Trophoblast cell (in vitro differentiated cells and primary cell): Measurements from ENCODE around the gene MAP3K4.
A peak's percentile ranks its signal among the peaks of the same experiment; 100 is the strongest.

Experiments used
- DNase-seq, 2 donors: peaks; one replicate each; pipeline ENCODE4 v3.0.0-alpha.2; 2016
- H2AFZ ChIP-seq: 2 replicates; pipeline ENCODE4 v1.6.1; 2013; ENCODE audit warnings: low read length, moderate library complexity, mild to moderate bottlenecking; ENCODE audit not compliant: insufficient read depth, poor library complexity
- H2AK5ac ChIP-seq: 2 replicates; pipeline ENCODE4 v1.6.1; 2013; ENCODE audit warnings: mild to moderate bottlenecking, low read length
- H2BK120ac ChIP-seq: 2 replicates; pipeline ENCODE4 v1.6.1; 2013; ENCODE audit warnings: low read length, mild to moderate bottlenecking, moderate library complexity; ENCODE audit not compliant: insufficient read depth, poor library complexity
- H2BK12ac ChIP-seq: 2 replicates; pipeline ENCODE4 v1.6.1; 2013; ENCODE audit warnings: mild to moderate bottlenecking, low read length, moderate library complexity
- H2BK5ac ChIP-seq: 2 replicates; pipeline ENCODE4 v1.6.1; 2013; ENCODE audit warnings: low read length, low read depth, moderate library complexity, mild to moderate bottlenecking; ENCODE audit not compliant: poor library complexity
- H3K14ac ChIP-seq: 2 replicates; pipeline ENCODE4 v1.6.1; 2013; ENCODE audit warnings: mild to moderate bottlenecking, low read length
- H3K18ac ChIP-seq: 2 replicates; pipeline ENCODE4 v1.6.1; 2013; ENCODE audit warnings: mild to moderate bottlenecking, low read length
- H3K23ac ChIP-seq: 2 replicates; pipeline ENCODE4 v1.6.1; 2013; ENCODE audit warnings: low read length
- H3K27ac ChIP-seq: 2 replicates; pipeline ENCODE4 v1.5.1; 2013; ENCODE audit warnings: low read depth, mild to moderate bottlenecking, inconsistent platforms, low read length, moderate library complexity
- H3K27me3 ChIP-seq: 2 replicates; pipeline ENCODE4 v1.6.1; 2013; ENCODE audit warnings: inconsistent platforms, mild to moderate bottlenecking, low read length, moderate library complexity; ENCODE audit not compliant: insufficient read depth
- H3K36me3 ChIP-seq, 2 experiments: 1 replicate in 1 of 2; 2 replicates in 1 of 2; pipeline ENCODE4 v1.6.1; 2013; ENCODE audit warnings: low read length in 2 of 2, mild to moderate bottlenecking in 2 of 2, moderate library complexity in 1 of 2; ENCODE audit not compliant: insufficient read depth in 2 of 2, control insufficient read depth in 1 of 2
- H3K4ac ChIP-seq: 2 replicates; pipeline ENCODE4 v1.6.1; 2013; ENCODE audit warnings: low read depth, mild to moderate bottlenecking, low read length, moderate library complexity
- H3K4me1 ChIP-seq, 2 experiments: 1 replicate in 1 of 2; 2 replicates in 1 of 2; pipeline ENCODE4 v1.6.1; 2013; ENCODE audit warnings: low read length in 2 of 2, mild to moderate bottlenecking in 2 of 2, moderate library complexity in 1 of 2; ENCODE audit not compliant: insufficient read depth in 2 of 2, control insufficient read depth in 1 of 2
- H3K4me2 ChIP-seq: 2 replicates; pipeline ENCODE4 v1.6.1; 2013; ENCODE audit warnings: inconsistent platforms, mild to moderate bottlenecking, low read length, moderate library complexity
- H3K4me3 ChIP-seq: 2 replicates; pipeline ENCODE4 v1.5.1; 2013; ENCODE audit warnings: mild to moderate bottlenecking, low read depth, low read length, inconsistent platforms
- H3K79me1 ChIP-seq: one replicate; pipeline ENCODE4 v1.6.1; 2013; ENCODE audit warnings: low read length
- H3K79me2 ChIP-seq: 2 replicates; pipeline ENCODE4 v1.6.1; 2013; ENCODE audit warnings: low read length, mild to moderate bottlenecking; ENCODE audit not compliant: control insufficient read depth, insufficient read depth, poor library complexity
- H3K9ac ChIP-seq: 2 replicates; pipeline ENCODE4 v1.6.1; 2013; ENCODE audit warnings: mild to moderate bottlenecking, low read length
- H3K9me3 ChIP-seq: 2 replicates; pipeline ENCODE4 v1.6.1; 2013; ENCODE audit warnings: low read depth, mild to moderate bottlenecking, control low read depth, inconsistent platforms, low read length; ENCODE audit not compliant: insufficient read depth
- H4K12ac ChIP-seq: 2 replicates; pipeline ENCODE4 v1.6.1; 2013; ENCODE audit warnings: low read depth, mild to moderate bottlenecking, low read length, moderate library complexity
- H4K8ac ChIP-seq: 2 replicates; pipeline ENCODE4 v1.6.1; 2013; ENCODE audit warnings: low read depth, mild to moderate bottlenecking, low read length, moderate library complexity
- H4K91ac ChIP-seq: one replicate; pipeline ENCODE4 v1.6.1; 2013; ENCODE audit warnings: low read depth, mild to moderate bottlenecking, low read length, moderate library complexity
- WGBS: extraction: QIAGEN DNeasy Blood & Tissue Kit; methylation state at CpG from one replicate; pipeline ENCODE4 v1.1.7; 2013; ENCODE audit warnings: missing lambda C conversion rate; ENCODE audit not compliant: insufficient read length, insufficient coverage; ENCODE audit errors: extremely low coverage; 5-methylcytosine and 5-hydroxymethylcytosine counted together

Gene MAP3K4

GRCh38 chr6:160986851-160987250 is 4.7 kb upstream of the MAP3K4 start:
- DNase-seq, result peak in 1 of 2 donors; percentile 8
- no peak overlapping the region for H3K27ac ChIP-seq
- peaks cover 0 to 3% of the 10 kb centered on the region in 2 experiments for H3K36me3 ChIP-seq
- peaks cover 10% of the 10 kb centered on the region for H3K9me3 ChIP-seq
- no peaks in the 10 kb centered on the region for H3K4me1 ChIP-seq
- H4K8ac ChIP-seq, result no peak overlapping the region
- H3K18ac ChIP-seq, result no peak overlapping the region
- no peaks in the 10 kb centered on the region for H3K27me3 ChIP-seq
- no peak overlapping the region for H2BK120ac ChIP-seq
- no peak overlapping the region for H3K4me3 ChIP-seq
- H3K4me2 ChIP-seq, result no peak overlapping the region
- no peak overlapping the region for H2AK5ac ChIP-seq
- H3K79me1 ChIP-seq, result peaks cover 8% of the 10 kb centered on the region
- no peak overlapping the region for H4K12ac ChIP-seq
- H4K91ac ChIP-seq, result no peak overlapping the region
- H2BK12ac ChIP-seq, result no peak overlapping the region
- no CpG with 5 or more reads among the region's 3 CpGs for WGBS
- no peak overlapping the region for H3K14ac ChIP-seq
- no peak overlapping the region for H3K23ac ChIP-seq
- H2AFZ ChIP-seq, result no peak overlapping the region
- H3K79me2 ChIP-seq, result peaks cover 5% of the 10 kb centered on the region
- no peak overlapping the region for H3K4ac ChIP-seq
- no peak overlapping the region for H2BK5ac ChIP-seq
- H3K9ac ChIP-seq, result no peak overlapping the region

DNA sequence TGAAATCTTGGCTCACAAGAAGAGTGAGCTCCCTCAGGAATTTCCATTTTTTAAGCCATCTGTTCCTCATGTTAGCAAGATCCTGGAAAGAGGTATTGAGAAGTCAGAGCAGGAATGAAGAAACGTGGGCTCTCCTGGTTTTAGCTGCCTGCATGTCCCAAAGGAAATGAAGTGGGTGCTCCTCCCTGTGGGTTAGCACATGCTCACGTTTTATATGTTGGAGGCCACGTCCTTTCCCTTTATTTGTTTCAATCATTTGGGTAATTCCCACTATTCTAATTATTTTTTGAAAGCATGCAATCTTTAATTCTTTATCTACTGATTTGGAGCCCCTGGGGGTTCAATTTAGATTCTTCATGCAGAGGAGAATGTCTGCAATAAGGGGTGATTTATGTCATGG is 4.3 kb upstream of the MAP3K4 start:
- Histone ChIP-seq H2BK120ac (no peak overlapping the region), H3K27ac (no peak overlapping the region), H4K91ac (no peak overlapping the region), H3K9ac (no peak overlapping the region), H4K8ac (no peak overlapping the region), H3K14ac (no peak overlapping the region), H3K18ac (no peak overlapping the region), H2AFZ (no peak overlapping the region), H3K79me1 (peaks cover 13% of the 10 kb centered on the region), H3K4me1 (no peaks in the 10 kb centered on the region), H3K36me3 (peaks cover 0 to 3% of the 10 kb centered on the region in 2 experiments), H2AK5ac (no peak overlapping the region), H2BK5ac (no peak overlapping the region), H3K4me3 (no peak overlapping the region), H3K27me3 (no peaks in the 10 kb centered on the region), H4K12ac (no peak overlapping the region), H3K4ac (no peak overlapping the region), H3K79me2 (peaks cover 9% of the 10 kb centered on the region), H2BK12ac (no peak overlapping the region), H3K23ac (no peak overlapping the region), H3K4me2 (no peak overlapping the region), H3K9me3 (peaks cover 10% of the 10 kb centered on the region)
- no peak for DNase-seq
- no CpG with 5 or more reads among the region's 3 CpGs for WGBS

DNA sequence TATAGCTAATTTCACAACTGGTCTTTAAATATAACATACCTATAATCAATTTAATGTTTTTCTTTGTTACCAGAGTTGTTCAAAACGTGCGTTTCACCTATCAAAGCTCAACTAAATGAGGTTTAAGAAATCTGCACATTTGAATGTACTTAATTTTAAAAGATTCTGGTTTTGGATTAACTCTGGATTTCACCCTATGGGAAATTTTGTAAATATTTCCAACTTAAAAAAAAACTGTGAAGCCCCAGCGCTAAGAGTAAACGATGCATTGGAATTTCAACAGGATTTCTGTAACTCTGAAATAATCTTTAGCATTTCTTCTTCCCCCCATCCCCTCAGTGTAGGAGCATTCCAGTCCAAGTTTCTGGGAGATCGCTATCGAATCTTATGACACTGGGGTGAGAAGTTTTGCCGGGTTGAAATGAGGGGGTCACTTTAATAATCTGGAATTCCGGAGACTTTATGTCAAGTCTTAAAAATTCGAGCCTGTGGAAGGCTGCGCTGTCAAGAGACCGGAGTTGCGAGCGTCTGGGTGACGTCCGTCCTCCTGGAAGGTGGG is 643 bp upstream of the MAP3K4 start:
- Histone ChIP-seq H3K14ac (peak overlapping the region; percentile 76), H3K4ac (peak overlapping the region; percentile 78), H3K4me2 (peak overlapping the region; percentile 93), H3K79me2 (peaks cover 9% of the 10 kb centered on the region), H3K9ac (peak overlapping the region; percentile 60), H3K27me3 (no peaks in the 10 kb centered on the region), H3K9me3 (peaks cover 2% of the 10 kb centered on the region), H3K23ac (no peak overlapping the region), H3K79me1 (peaks cover 13% of the 10 kb centered on the region), H4K12ac (peak overlapping the region; percentile 20), H4K8ac (peak overlapping the region; percentile 82), H3K27ac (peak overlapping the region; percentile 84), H2BK12ac (no peak overlapping the region), H2AK5ac (no peak overlapping the region), H3K36me3 (no peaks in the 10 kb centered on the region), H3K4me1 (no peaks in the 10 kb centered on the region), H4K91ac (peak overlapping the region; percentile 77), H3K4me3 (peak overlapping the region; percentile 89), H3K18ac (no peak overlapping the region), H2BK120ac (peak overlapping the region; percentile 65), H2BK5ac (peak overlapping the region; percentile 89), H2AFZ (peak overlapping the region; percentile 41)
- no CpG with 5 or more reads among the region's 15 CpGs for WGBS
- DNase-seq, result no peak

DNA sequence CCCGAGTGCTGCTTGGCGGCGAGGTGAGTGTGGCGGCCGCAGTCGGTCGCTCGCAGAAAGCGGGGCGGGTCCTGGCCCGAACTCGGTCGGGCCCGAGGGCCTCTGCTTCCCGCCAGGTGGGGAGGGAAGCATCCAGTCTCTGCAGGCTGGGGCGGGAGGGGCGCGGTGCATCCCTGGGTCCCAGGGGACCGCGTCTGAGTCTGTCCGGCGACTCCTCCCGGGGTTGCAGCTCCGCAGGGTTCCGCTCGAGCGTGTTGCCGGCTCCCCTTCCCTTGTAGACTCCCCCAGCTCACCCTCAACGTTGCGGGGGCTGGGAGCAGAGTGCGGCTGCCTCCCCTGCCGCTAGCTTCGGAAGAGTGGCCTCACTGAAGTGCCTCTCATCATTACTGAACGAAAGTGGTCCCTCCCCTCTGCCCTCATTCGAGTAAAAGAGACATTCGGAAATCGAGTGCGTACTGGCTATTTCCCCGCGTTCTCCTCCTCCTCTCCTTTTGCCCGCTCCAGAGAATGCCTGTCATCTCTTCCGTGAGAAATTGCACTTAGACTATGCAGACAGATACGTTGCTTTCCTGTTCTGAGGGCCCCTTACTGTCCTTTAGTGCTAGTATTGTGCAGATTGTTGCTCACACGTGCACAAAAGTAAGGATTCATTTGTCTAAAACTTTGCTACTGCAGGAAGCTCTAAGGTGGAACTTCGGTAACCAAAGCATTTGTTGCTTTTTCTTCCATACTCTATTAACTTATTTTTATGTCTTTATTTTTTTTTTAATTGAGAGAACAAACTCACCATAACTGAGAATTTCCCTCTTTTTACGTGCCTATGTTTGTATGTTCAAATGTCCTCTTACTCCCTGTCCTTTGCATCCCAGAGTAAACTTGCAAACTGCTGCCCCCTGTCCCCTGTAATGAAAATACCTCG is 751 bp downstream of the MAP3K4 start:
- peak overlapping the region; percentile 77 for H4K91ac ChIP-seq
- no peak overlapping the region for H3K23ac ChIP-seq
- H2BK5ac ChIP-seq, result peak overlapping the region; percentile 89
- H3K9ac ChIP-seq, result peak overlapping the region; percentile 69
- H4K12ac ChIP-seq, result peak overlapping the region; percentile 20
- H4K8ac ChIP-seq, result peak overlapping the region; percentile 82
- peaks cover 9% of the 10 kb centered on the region for H3K79me2 ChIP-seq
- H3K14ac ChIP-seq, result peak overlapping the region; percentile 77
- H3K36me3 ChIP-seq, result no peaks in the 10 kb centered on the region
- H3K4me2 ChIP-seq, result peak overlapping the region; percentile 93
- peak overlapping the region; percentile 41 for H2AFZ ChIP-seq
- no CpG with 5 or more reads among the region's 47 CpGs for WGBS
- peaks cover 13% of the 10 kb centered on the region for H3K79me1 ChIP-seq
- H3K4me3 ChIP-seq, result peak overlapping the region; percentile 89
- peak overlapping the region; percentile 87 for H3K18ac ChIP-seq
- H3K27ac ChIP-seq, result peak overlapping the region; percentile 84
- no peaks in the 10 kb centered on the region for H3K4me1 ChIP-seq
- H2BK12ac ChIP-seq, result no peak overlapping the region
- H3K27me3 ChIP-seq, result no peaks in the 10 kb centered on the region
- no peak overlapping the region for H2AK5ac ChIP-seq
- peak; percentile 42 to 68 for DNase-seq
- no peaks in the 10 kb centered on the region for H3K9me3 ChIP-seq
- peak overlapping the region; percentile 65 for H2BK120ac ChIP-seq
- peak overlapping the region; percentile 53 for H3K4ac ChIP-seq
